ENCODE results near the gene FOLR1.
A peak's percentile ranks its signal among the peaks of the same experiment; 100 is the strongest.

Gene FOLR1

DNA sequence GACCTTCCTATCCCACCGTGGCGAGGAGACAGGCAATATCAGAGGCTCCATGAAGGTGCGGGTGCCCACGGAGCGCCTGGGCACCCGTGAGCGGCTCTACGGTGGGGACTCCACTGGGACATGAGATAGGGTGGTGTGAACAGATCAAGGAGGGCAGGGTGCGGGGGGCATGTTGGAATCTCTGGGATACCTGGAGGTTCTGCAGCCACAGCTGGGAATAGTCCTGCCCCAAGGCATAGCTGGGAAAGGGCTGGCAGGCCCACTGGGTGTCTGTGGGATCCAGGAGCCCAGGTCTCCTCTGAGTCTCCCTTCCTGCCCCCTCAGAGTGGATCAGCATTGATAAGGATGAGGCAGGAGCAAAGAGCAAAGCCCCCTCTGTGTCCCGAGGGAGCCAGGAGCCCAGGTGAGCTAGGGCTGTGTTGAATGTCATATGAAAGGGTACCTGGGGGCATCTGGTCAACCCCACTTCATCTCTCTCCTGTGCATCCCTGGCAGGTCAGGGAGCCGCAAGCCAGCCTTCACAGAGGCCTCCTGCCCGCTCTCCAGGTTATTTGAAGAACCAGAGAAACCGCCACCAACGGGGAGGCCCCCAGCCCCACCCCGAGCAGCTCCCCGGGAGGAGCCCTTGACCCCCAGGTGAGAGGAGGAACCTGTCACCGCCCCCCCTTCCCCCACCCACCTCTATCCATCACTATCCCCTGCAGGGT, 43.6 kb downstream of the FOLR1 start:
- no peak for DNase-seq (ENCODE audit: low spot score)

DNA sequence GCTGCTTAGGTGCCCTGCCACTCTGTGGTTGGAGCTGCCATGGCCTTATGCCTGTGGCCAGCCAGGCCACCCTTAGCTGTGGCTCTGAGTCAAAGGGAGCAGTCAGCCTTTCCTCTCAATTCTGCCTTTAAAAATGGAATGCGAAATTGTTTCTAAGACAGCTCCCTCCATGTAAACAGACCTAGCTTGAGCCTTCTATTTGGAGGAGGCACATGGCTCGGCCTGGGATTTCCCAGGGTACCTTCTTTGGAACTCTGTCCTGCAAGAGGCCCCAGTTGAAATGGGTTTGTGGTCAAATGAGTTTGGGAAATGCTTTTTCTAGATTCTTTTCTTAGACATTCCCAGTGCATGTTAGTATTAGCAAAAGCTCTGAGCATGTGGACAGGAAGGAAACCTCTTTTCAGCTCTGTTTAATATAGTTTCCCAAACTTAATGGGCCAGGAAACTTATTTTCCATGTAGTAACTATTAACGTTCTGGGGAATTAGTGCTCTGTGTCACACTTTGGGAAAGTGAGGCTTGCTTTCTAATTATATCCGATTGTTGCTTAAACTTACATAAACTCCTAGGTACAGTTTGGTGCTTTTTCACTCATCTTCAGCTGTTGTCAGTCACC, 44.2 kb downstream of the FOLR1 start:
- no peak for DNase-seq (ENCODE audit: low spot score)

GRCh38 chr11:72236774-72237111, 44.8 kb downstream of the FOLR1 start:
- DNase-seq (ENCODE audit: low spot score): no peak

- DNase-seq (ENCODE audit: low spot score): no peak
Measured at GRCh38 chr11:72237112-72237931, 45.4 kb downstream of the FOLR1 start.

DNA sequence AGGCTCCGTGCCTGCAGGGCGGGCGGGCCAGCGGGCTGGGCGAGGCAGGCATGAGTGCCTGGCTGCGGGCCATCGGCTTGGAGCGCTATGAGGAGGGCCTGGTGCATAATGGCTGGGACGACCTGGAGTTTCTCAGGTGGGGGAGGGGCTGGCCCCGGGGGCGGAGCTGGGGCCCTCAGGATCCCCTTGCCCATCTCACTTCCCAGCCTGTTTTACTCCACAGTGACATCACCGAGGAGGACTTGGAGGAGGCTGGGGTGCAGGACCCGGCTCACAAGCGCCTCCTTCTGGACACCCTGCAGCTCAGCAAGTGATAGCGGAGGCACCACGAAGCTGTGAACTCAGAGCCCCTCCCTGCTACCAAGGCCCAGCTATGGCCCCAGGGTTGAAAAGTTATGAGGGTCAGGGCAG, 46.1 kb downstream of the FOLR1 start:
- DNase-seq (ENCODE audit: low spot score): peak; percentile 76

DNA sequence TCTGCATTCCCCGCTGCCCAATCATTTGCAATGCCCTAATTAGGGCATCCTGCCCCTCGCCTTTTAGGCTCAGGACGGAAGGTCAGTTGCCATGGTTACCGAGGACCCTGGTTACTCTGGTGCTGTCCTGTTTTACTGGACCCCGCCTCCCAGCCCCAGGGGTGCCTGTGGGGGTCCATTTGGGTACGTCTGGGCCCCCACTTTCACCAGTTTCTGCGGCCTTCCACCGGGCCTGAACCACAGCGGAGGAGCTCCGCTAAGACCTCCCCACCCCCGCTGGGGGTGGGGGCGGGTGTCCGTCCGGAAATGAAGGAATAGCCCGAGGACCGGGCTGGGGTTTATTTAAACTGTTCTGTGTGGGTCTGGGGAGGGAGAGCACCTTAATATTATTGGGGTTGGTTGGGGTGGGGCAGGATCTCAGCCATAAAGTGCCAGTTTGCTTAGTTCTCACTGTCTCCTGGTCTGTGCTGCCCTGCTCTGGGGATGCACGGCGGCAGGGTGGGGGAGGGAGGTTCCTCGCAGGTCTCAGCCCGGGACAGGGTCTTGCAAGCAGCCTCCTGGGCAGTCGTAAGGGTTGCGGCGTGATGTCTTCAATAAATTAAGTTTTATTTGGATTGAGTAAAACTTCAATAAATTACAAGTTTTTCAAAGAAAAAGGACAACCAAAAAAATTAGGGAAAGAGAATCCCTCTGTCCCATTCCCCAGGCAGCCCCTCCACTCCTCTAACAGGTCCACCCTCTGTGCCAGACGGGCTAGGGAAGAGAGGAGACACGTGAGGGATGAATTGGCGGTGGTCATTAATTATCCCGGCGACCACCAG, 46.8 kb downstream of the FOLR1 start:
- no peak for DNase-seq (ENCODE audit: low spot score)

DNA sequence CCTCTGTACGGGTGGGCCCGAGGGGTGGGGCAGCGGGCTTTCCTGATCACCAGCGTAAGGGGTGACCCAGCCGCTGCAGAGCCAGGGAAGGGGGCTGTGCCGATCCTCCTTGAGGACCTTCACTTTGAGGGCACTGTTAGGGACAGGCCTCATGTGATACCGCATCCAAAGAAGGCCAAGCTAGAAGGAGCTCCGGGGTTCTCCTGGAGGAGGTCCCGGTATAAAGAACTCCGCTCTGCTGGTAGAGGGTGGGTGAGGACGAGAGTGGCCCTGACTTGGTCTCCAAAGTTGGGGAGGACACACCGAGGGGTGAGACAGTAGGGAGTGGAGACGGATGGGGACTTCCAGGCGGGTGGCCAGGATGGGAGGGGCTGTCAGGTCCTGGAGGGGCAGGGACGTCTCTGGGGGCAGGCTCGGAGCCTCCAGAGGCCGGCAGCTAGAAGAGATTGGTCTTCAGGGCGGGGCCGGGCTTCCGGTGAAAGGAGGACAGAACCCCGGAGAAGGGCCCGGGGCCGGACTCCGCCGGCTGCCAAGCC, 47.4 kb downstream of the FOLR1 start:
- no peak for DNase-seq (ENCODE audit: low spot score)

- DNase-seq (ENCODE audit: low spot score): no peak
Measured at GRCh38 chr11:72239849-72240460, 48.0 kb downstream of the FOLR1 start.

- DNase-seq (ENCODE audit: low spot score): no peak
Measured at GRCh38 chr11:72240461-72241290, 48.7 kb downstream of the FOLR1 start.

DNA sequence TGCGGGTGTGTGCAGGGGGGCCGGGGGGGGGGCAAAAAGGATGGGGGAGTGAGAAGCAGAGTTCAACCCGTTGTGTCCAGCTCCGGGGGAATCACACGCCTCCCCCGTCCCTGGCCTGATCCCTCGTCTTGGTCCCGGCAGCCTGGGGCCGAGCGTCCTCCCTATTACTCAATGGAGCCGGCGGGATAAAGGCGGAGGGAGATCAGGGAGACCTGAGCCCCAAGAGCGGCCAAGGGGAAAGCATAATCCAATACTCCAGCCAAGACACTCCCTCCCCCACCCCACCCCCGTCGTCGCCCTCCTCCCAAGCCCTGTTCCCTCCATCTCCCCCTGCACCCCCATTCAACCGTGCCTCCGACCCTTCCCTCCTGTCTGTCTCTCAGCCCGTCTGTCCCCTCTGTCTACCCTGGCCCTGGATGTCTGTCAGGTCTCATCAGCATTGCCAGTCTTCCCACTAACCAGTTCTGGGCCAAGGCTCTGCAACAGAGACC, 49.4 kb downstream of the FOLR1 start:
- no peak for DNase-seq (ENCODE audit: low spot score)

DNA sequence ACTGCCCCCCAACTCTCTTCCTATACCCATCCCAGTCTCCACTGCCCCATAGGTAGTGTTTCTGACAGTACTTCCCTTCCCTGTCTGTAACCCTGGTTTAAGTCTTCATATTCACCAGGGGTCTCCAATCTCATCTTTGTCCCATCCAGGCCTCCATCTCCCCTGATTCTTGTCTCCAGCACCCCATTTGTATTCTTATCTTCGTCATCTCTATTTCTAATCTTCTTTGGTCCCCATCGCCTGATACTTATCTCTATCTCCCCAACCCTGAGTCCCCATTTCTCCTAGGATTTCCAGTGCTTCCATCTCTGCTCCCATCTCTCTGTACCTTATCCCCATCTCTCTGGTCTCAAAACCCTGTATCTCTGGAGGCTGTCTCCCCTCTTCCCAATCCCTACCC, 50.2 kb downstream of the FOLR1 start:
- DNase-seq (ENCODE audit: low spot score): no peak

DNA sequence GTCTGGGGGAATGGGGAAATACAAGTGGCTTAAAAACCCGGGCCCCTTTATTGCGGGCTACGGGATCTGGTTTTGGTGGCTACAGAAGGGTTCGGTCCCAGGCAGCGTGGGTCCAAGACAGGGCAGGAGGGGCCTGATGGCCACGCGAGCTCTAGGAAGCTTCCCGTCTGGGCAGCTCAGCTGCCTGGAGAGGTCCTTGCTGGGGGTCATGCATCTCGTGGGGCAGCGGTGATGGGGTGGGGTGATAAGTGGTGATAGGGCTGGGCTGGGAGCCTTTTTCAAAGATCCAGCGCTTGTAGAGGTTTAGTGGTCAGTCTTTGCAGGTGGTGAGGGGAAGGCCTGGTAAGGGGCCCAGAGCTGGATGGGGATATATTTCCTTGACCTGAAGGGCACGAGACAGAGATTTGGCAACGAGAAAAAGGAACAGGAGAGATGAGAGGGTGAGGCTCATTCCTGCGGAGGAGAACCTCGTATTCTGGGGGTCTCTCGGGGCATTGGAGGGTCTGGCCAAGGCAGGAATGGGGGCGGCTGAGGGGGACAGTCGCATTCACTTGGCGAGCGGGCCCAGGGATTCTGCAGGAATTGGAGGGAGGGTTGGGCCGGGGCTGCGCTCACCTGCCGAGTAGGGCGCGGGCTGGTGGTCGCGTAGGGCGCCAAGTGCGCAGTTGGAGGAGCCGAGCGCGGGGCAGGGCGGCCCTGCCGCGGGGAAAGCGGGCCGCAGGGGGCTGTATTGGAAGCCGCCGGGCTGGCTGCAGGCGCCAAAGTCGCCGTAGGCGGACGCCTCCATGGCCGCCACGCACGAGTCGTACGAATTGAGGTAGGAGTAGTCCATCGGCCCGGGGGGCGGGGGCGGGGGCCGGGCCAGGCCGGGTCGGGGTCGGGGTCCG, 51.5 kb downstream of the FOLR1 start:
- DNase-seq (ENCODE audit: low spot score): no peak

DNA sequence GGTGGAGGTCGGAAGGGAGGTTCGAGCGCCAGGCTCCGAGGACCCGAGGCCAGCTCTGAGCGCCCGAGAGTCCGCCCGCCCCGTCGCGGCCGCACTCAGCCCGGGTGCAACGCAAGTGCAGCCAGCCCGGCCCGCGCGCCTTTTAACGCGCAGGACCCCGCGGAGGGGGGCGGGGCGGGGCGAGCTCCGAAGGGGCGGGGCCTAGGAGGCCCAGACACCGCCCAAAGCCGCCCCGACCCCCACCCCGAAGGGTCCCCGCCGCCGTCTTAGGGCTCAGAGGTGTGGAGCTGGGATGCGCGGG, 52.1 kb downstream of the FOLR1 start, which contains the start of gene PHOX2A:
Gene PHOX2A (minus strand): TSS at position 117 of the 301 bp plus-strand sequence. CDS start 172 bp downstream, outside the sequence.
- DNase-seq (ENCODE audit: low spot score): no peak

GRCh38 chr11:72244361-72245262, 52.7 kb downstream of the FOLR1 start:
- DNase-seq (ENCODE audit: low spot score): no peak

GRCh38 chr11:72245263-72245816, 53.4 kb downstream of the FOLR1 start:
- DNase-seq (ENCODE audit: low spot score): no peak

Data from HuH-7.5 (cell line).